T-helper 1 cell (primary cell): Measurements from ENCODE around the gene COL19A1.
A peak's percentile ranks its signal among the peaks of the same experiment; 100 is the strongest.

Experiments
- DNase-seq, 5 donors: peaks; one replicate each; pipeline ENCODE4 v3.0.0-alpha.2; 2012 to 2020

COL19A1 gene

DNA sequence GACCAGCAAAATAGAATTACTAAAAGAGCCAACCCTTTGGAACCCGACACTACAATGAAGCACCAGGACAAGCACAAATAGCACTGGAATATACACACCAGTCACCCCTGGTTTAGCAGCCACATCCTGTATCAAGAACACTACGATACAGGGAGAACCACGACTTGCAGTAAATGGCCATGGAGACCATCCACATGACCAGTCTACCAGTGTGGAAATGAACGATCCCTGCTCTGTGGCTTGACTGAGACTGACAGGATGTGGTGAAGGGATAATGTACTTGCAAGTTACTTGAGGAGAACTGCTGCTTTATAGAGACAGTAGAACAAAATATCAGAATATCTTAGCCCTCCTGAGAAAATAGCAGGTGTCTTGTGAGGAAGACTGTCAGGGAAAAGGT, 266.9 kb downstream of the COL19A1 start:
- DNase-seq = peak in 1 of 5 donors; percentile 1

- no peak for DNase-seq
Measured at GRCh38 chr6:70134542-70134941, 268.2 kb downstream of the COL19A1 start.

DNA sequence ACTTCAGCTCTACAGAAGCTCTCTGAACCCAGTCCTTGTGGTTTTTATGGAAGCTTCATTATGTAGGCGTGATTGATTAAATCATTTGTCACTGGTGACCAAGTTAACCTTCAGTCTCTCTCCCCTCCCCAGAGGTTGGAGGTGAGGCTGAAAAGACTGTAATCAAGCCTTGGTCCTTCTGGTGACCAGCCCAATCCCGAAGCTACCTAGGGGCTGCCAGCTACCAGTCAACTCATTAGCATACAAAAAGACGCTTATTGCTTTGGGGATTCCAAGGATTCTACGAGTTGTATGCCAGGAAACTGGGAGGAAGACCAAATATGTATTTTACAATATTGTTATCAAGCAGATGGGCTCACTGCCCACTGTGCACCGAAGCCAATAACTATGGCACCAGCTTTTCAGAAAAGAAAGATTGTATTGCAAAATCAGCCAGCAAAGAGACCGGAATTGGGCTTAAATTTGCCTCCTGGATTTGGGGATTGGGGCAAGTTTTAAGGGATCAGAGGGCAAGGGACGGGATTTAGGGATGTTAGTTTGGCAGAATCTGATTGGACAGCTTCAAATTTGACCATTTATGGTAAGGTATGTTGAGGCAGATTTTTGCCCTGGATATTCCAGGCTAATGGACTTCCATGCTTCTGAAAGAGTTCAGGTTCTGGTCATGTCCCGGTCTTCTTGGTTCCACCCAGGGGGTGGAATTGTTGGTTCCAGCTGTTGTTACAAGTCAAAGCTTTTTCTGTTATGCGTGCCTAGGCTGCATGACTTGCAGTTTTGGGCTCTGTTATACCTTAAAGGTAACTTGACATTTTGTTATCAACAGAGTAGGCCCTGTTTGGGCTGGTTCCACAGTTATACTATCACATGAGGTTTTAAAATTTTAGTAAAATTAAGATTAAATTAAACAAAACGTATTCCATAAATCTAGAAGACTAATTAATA, 269.1 kb downstream of the COL19A1 start:
- no peak for DNase-seq

DNA sequence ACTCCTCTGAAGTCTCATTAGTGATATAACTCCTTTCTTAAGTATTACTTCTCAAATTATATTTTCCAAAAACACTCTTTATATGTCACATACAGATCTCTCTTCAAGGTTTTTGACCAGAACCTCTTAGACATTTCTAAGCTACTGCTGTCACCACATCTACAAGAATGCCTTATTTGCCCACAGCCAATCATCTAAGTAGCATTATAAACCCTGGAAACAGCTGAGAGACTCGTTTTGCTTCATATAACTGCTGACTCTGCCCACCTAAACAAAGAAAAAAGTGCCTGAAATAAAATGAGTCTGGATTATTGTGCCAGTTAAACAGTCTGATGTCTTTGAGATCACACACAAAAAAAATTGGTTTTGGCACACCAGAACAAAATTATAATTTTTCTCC, 270.6 kb downstream of the COL19A1 start:
- DNase-seq = no peak

DNA sequence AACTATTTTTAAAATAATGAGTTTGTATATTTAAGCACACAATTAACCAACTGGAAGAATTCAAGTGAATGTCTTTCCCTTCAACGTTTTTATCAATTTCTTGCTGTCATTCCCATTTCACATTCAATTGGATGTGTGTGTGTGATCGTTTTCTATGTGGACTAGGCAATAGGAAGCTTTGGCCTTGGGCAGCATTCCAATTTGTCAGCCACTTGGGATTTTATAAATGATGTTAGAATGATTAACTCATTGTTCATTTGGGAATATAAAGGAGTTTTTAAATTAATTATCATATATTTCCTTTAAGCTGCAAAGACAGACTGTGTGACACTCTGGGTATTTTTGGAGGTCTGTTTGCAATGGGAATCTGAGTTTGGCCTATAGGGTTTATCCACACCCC, 274.1 kb downstream of the COL19A1 start:
- DNase-seq = no peak

DNA sequence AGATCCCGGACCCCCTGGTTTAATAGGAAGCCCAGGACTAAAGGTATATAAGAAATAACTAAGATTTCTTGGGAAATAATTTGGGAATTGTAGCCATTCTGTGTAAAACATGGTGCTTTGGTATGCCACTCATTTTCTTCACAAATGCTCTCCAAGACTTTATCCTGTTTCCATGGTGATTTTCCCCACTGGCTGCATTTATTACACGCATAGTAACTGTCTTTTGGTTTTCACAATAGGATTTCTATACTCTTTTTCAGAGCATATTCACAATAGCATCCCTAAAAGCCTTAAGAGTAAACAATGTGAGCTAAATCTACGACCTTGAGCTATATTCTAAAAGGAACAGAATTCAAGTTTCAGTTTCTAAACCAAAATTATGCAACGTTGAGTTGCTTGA, 275.7 kb downstream of the COL19A1 start:
- DNase-seq = no peak

DNA sequence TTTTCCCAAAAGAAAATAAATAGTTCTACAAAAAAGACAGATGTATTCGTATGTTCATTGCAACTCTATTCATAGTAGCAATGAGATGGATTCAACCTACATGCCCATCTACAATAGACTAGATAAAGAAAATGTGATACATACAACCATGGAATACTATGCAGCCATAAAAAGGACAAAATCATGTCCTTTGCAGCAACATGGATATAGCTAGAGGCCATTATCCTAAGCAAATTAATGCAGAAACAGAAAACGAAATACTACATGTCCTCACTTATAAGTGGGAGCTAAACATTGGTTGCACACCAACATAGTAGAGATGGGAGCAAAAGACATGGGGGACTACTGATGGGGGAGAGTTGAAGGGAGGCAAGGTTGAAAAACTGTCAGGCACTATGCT, 278.8 kb downstream of the COL19A1 start:
- no peak for DNase-seq

GRCh38 chr6:70149209-70149788, 282.9 kb downstream of the COL19A1 start:
- no peak for DNase-seq

DNA sequence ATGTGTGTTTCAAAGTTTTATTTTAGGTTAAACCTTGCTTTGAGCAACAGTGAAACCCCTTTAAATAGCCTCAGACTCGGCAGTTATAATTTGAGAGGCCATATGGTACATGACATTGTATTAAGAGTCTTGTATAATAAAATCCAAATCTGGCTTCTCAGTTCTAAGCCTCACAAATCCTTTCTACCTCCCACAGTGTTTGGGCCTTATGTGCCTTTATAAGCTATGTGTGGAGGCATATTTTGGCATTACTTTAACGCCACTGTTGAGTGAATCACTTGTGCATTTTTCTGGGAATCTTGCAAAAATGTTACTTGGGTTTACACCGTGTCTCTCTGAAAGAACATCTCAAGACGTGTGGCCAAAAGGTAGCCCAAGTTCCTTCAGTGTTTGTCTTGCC, 284.2 kb downstream of the COL19A1 start:
- DNase-seq = no peak

DNA sequence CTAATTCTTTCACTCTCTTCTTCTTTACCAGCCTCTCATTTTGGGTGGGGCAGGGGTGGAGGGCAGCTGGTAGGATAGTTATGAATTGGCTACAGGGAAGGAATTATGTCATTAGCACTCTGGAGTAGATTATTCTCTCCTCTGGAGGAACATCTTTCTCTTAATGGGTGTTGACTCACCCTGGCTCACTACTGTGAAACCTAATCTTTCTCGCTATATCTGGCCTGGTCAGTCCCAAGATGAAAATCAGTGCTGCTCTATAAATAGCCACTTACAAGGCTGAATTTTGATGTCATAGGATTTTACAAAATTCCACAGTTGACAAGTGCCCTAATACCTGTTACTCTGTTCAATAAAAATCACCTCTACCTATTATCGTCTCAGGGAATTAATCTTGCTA, 285.3 kb downstream of the COL19A1 start:
- no peak for DNase-seq

DNA sequence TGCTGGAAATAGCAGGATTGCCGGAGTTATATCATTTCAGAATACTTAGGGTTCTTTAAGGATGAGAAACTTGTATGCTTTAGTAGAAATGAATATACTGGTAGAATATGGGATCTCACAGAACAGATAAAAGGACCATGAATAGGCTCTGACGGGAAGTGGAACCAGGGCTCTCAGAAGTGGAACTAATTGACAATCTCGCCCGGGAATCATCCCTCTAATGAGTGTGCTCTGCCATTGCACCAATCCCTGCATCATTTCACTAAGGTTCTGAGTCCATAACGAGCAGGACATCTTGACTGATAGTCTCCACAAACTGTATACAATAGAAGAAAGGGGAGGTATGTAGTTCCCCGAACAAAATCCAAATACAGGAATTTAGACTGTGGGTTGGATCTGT, 286.4 kb downstream of the COL19A1 start:
- no peak for DNase-seq

DNA sequence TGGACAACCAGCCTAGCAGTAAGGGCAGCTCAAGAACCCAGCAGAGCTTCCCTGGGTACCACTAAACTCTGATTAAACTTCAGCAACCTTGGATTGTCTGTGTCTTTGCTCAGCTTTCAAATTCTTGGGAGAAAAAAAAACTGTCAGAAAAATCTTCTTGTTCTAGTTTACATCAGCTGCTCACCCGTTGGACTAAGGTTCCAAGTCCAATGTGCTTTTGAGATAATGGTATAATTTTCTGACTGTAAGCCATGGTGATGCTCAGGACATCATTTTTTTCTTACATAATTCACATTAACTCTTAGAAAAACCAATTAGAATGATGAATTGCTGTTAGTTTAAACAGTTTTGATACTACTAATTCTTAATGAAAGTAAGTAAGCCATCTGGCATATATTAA, 290.7 kb downstream of the COL19A1 start:
- no peak for DNase-seq

GRCh38 chr6:70160276-70160675, 293.9 kb downstream of the COL19A1 start:
- no peak for DNase-seq

DNA sequence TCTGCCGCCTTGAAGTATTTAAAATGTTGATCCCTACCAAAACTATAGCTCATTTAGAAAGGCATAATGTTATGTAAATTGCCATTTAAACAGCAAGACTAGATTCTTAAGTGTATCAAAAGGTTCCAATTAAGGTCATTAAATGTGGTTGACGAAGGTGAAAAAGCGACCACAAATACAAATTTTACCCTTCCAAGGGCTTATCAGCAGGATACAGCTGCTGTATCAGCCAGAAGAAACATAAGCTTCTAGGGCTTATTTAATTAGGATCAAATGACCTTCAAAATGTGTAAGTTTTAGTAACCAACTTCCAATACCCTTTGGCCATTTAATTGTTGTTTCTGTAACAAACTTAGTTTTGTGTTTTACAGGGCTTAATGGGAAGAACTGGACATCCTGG, 296.6 kb downstream of the COL19A1 start:
- DNase-seq = no peak

DNA sequence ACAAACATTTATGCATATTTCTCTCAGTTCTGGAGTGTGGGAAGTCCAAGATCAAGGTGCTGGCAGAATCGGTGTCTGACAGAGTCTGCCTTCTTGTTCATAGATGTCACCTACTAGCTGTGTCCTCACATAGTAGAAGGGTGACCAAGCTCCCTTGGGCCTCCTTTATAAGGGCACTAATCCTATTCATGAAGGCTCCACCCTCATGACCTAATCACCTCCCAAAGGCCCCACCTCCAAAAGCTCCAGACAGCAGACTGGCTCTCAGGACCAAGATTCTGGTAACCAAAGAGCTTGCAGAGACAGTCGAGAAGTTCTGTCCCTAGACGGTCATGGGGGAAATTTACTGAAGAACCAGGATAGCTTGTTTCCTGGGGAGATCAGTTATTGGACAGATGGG, 297.4 kb downstream of the COL19A1 start:
- no peak for DNase-seq

DNA sequence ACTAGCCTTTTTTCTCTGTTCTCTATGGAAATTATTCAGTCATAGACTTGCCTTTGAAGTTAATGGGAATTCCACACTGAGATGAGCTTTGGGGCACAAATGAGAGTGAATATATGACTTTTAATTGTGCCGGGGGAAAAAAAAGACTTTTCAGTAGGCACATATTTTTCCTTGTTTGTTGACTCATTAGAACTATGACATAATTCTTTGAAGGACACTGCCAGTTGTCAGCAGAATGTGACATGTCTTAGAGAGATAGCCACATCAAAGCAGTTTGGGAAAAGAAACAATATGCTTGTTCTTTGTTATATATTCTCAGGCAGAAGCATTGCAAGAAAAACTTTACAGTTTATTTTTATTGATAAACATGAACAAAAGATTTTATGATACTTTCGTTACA, 298.2 kb downstream of the COL19A1 start:
- no peak for DNase-seq

DNA sequence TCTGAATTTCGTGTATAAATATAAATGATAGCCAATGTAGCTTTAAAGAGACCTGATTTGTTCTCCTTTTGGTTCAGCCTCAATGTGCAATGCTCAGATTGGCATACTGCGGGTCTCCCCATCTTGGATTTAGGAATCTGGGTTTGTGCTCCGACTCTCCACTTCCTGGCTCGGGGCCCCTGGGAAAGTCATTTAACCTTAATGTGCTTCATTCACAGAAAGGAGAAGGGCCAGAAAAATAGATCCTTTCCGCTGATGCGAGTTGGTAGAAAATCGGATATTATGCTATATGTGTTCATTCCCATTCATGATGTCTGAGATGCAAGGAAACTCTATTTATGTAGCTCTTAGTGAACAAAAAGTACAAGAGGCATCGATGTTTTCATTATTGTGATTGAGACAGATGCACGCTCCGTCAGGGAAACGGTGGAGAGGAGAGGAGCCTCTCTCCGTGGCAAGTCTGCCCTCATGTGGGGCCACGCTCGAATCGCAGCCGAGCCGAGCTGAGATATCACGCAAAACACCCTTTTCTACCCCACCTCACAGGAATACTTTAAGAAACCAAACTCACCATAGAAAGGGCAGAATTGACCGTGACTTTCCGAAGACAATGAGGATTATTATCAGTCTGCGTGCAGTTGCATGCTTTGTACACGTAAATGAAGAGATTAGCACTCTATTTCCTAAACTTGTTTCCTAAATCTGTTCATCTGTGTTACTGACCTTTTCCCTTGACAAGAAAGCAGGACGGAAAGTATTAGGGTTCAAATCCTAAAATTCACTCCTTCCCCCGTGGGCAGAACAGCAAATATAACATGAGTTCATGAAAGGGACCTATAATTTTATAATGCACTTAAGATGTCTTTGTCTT, 300.0 kb downstream of the COL19A1 start:
- DNase-seq = peak in 1 of 5 donors; percentile 9

GRCh38 chr6:70168681-70169377, 302.5 kb downstream of the COL19A1 start:
- DNase-seq = no peak

GRCh38 chr6:70171236-70171635, 304.9 kb downstream of the COL19A1 start:
- no peak for DNase-seq

DNA sequence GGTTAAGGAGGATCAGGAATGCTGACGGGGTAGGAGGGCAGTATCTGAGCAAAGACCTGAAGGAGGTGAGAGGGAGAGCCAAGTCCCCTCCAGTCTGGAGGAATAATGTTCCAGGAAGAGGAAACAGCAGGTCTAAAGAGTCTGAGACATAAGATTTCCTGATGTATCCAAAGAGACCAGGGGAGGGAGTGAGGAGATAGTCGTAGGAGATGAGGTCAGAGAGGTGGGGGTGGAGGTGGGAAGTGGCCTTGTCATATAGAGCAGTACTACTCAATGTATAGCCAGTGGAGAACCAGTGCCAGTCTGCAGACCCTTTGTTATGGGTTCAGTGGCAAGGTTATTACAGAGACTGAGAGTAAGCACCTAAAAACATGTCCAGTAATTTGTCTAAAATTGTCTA, 305.9 kb downstream of the COL19A1 start:
- no peak for DNase-seq

DNA sequence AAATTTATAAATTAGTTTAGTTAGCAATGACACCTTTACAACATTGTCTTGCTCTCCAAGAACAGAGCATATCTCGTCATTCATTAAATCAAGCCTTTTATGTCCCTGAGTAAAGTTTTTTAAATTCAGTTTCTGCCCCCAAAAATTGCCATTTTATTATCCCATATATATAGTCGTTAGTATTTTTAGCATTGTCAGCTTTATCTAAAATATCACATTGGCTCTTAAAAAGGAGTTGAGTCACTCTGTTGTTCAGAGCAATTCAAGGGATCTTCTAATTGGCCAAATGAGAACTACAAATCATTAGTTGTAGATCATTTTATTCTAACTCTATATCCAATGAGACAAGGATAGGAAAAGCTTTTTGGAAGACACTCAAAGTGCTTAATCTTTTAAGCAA, 309.4 kb downstream of the COL19A1 start:
- no peak for DNase-seq

GRCh38 chr6:70176842-70177550, 310.6 kb downstream of the COL19A1 start:
- DNase-seq = no peak
